Ovary (tissue), 3 donors: ENCODE data around the gene KDM3A.

Source experiments
- POLR2A ChIP-seq: fragments of 450-650 bp; IDR thresholded peaks from one replicate; pipeline ENCODE4 v1.6.1; 2017; ENCODE audit warnings: antibody characterized with exemption, mild to moderate bottlenecking, moderate library complexity
- TF ChIP-seq, protein P1 (sequence below), 3 donors: fragments of 450-650 bp in 2 of 3; fragments of 200-600 bp in 1 of 3; IDR thresholded peaks; one replicate each; pipeline versions ENCODE4 v1.5.1 to v1.8.0; 2016 to 2022; ENCODE audit warnings: antibody characterized with exemption in 3 of 3, mild to moderate bottlenecking in 1 of 3
- donor health status: DM: no; HTN: no; CAD: no.

DNA sequence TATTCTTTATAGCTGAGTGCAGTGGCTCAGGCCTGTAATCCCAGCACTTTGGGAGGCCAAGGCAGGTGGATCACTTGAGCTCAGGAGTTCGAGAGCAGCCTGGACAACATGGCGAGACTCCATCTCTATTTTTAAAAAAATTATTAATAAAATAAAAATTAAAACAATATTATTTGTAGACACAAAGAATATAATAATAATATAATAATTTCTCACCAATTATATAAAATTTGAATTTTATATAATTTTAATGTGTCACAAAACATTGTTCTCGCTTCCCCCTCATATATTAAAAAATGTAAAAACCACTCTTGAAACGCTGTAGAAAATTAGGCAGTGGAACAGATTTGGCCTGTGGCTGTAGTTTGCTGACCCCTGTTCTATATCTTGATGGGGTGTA is 5.6 kb upstream of the KDM3A start:
- TF ChIP-seq, protein P1, sequence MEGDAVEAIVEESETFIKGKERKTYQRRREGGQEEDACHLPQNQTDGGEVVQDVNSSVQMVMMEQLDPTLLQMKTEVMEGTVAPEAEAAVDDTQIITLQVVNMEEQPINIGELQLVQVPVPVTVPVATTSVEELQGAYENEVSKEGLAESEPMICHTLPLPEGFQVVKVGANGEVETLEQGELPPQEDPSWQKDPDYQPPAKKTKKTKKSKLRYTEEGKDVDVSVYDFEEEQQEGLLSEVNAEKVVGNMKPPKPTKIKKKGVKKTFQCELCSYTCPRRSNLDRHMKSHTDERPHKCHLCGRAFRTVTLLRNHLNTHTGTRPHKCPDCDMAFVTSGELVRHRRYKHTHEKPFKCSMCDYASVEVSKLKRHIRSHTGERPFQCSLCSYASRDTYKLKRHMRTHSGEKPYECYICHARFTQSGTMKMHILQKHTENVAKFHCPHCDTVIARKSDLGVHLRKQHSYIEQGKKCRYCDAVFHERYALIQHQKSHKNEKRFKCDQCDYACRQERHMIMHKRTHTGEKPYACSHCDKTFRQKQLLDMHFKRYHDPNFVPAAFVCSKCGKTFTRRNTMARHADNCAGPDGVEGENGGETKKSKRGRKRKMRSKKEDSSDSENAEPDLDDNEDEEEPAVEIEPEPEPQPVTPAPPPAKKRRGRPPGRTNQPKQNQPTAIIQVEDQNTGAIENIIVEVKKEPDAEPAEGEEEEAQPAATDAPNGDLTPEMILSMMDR (IDR thresholded peaks at IDR 0.05) = no peak
- no peak for TF ChIP-seq POLR2A
